Measurements from ENCODE around the gene INIP.

DNA sequence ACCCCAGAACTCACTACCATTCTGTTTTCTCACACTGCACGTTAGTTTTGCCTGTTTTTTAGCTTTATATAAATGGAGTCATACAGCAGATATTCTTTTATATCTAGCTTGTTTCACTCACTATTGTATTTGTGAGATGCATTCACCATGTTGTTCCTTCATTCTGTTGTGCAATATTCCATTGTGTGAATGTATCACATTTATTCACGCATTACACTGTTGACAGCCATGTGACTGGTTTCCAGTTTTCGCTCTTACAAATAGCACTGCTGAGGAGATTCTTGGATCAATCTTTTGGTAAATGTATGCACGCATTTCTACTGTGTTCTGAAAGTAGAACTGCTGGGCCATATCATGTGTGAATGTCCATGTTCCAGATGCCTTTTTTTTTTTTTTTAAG, 26.3 kb upstream of the INIP start:
- no peak for TF ChIP-seq USF2 (IDR thresholded peaks at IDR 0.05; ENCODE audit: low read depth, low read length)
- no peak for TF ChIP-seq USF2 (CRISPR knock-in tag; IDR thresholded peaks at IDR 0.05; ENCODE audit: borderline replicate concordance)
- TF ChIP-seq CAMTA2 (CRISPR knock-in tag; IDR thresholded peaks at IDR 0.05; ENCODE audit: borderline replicate concordance), result no peak
